ENCODE results near the gene RAB11FIP4.
"Not testable (repeated sequence)": the region's sequence is repeated elsewhere in the genome, so short reads cannot be mapped to it uniquely, and the experiment has no call there.

RAB11FIP4 gene

GRCh38 chr17:31433811-31434726 lies 42.6 kb downstream of the RAB11FIP4 start:
- DNase-seq, result no peak

GRCh38 chr17:31434727-31435050 lies 43.2 kb downstream of the RAB11FIP4 start:
- no peak for DNase-seq

GRCh38 chr17:31435581-31435980 lies 44.1 kb downstream of the RAB11FIP4 start:
- no peak for DNase-seq

- no peak for DNase-seq
Measured at GRCh38 chr17:31437720-31438400, 46.4 kb downstream of the RAB11FIP4 start.

GRCh38 chr17:31439716-31440115 lies 48.2 kb downstream of the RAB11FIP4 start:
- DNase-seq, result no peak

GRCh38 chr17:31442276-31442675 lies 50.8 kb downstream of the RAB11FIP4 start:
- no peak for DNase-seq

- DNase-seq, result not testable (repeated sequence)
Measured at GRCh38 chr17:31442856-31443255, 51.4 kb downstream of the RAB11FIP4 start.

- DNase-seq, result no peak
Measured at GRCh38 chr17:31443386-31443785, 51.9 kb downstream of the RAB11FIP4 start.

- DNase-seq, result no peak
Measured at GRCh38 chr17:31444026-31444425, 52.6 kb downstream of the RAB11FIP4 start.

- no peak for DNase-seq
Measured at GRCh38 chr17:31446195-31446967, 54.9 kb downstream of the RAB11FIP4 start.

- DNase-seq, result no peak
Measured at GRCh38 chr17:31448467-31449077, 57.1 kb downstream of the RAB11FIP4 start.

GRCh38 chr17:31449111-31449510 lies 57.6 kb downstream of the RAB11FIP4 start:
- no peak for DNase-seq

GRCh38 chr17:31449746-31450145 lies 58.3 kb downstream of the RAB11FIP4 start:
- DNase-seq, result no peak

GRCh38 chr17:31452101-31452500 lies 60.6 kb downstream of the RAB11FIP4 start:
- no peak for DNase-seq

GRCh38 chr17:31452561-31453110 lies 61.2 kb downstream of the RAB11FIP4 start:
- DNase-seq, result no peak

- DNase-seq, result no peak
Measured at GRCh38 chr17:31453896-31454295, 62.4 kb downstream of the RAB11FIP4 start.

- DNase-seq, result no peak
Measured at GRCh38 chr17:31456814-31457213, 65.3 kb downstream of the RAB11FIP4 start.

- DNase-seq, result no peak
Measured at GRCh38 chr17:31457391-31458234, 66.1 kb downstream of the RAB11FIP4 start.

- DNase-seq, result no peak
Measured at GRCh38 chr17:31458829-31459228, 67.4 kb downstream of the RAB11FIP4 start.

- DNase-seq, result no peak
Measured at GRCh38 chr17:31459716-31460115, 68.2 kb downstream of the RAB11FIP4 start.

- no peak for DNase-seq
Measured at GRCh38 chr17:31460226-31460721, 68.8 kb downstream of the RAB11FIP4 start.

Data from CD4-positive, alpha-beta T cell treated with Interleukin-1 beta for 1 hour (primary cell).